Activated CD8-positive, alpha-beta memory T cell treated with anti-CD3 and anti-CD28 coated beads, Interleukin-2, amount 50 U/mL, for 24 hours (primary cell): ENCODE data around the gene EYA2.

Experiments
- DNase-seq: peaks from one replicate; pipeline ENCODE4 v3.0.0-alpha.2; 2020; ENCODE audit errors: extremely low read depth

EYA2 gene

DNA sequence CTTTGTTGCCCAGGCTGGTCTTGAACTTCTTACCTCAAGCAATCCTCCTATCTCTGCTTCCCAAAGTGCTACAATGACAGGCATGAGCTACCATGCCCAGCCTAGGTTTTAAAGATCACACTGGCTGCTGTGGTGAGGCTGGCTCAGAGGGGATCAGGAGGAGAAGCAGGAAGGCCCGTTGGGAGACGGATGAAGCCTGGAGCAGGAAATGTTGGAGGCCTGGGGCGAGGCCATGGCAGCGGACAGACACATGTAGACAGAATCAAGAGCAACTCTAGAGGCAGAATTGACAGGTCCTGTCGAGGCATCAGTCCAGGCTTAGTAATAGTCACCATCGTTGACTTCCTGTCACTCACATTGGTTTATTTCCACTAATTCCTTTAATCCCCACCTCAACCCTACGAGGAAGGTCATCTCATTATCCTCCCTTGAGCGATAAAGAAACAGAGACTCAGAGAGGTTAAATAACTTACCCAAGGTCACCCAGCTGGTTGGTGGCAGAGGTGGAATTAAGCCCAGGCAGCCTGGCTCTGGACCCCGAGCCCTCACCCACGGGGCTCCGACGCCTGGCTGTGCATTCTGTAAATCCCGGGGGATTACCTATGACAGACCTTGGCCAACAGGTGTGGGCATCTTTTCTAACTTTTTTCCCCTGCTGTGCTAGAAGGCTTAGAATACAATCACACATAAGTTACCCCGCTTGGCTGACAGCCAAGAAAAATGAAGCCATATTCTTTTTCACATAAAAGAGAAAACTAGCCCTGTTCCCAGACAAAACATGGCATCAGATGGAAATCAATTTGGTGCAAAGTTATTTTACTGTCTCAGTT lies 113.4 kb downstream of the EYA2 start:
- DNase-seq = no peak

DNA sequence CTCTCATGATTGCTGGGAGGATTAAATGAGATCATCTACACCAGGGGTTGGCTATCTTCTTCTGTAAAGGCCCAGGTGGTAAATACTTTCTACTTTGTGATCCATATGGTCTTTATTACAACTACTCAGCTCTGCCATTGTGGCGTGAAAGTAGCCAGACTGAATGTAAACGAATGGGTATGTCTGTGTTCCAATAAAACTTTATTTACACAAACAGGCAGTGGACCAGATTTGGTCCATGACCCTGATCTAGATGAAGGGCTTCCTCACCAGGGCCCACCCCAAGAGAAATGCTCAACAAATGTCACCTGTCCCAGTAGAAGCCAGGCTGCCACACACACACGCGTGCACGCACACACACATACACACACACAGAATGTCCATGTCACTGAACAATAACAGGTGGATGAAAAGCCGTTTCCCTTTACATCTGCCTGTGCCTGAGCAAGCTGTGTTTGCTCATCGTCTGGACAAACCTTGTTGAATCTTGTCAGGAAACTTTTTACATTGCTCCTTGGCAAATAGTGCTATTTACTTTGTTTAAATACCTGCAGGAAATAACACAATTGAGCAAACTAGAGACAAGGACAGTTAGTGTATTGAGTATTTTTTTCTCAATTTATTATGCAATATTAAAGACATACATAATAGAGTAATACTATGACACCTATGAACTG lies 114.3 kb downstream of the EYA2 start:
- DNase-seq = no peak

GRCh38 chr20:47009784-47010183 lies 115.1 kb downstream of the EYA2 start:
- no peak for DNase-seq

DNA sequence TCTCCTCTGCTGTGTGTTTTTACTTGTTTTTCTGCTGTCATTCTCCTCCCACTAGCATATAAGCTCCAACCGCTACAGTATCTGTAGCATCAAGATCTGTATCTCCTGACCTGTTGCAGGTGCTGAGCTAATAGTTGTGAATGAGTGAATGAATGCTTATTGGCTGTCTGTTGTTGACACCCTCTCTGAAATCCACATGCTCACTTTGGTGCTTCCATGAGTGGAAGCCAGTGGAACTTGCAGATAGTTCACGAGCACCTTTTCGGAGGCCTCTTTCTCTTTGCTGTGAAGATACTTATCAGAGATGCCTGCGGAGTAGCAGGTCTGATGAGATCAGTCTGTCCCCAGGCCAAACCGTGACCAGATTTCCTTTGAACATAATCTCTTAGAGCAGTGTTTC lies 117.3 kb downstream of the EYA2 start:
- no peak for DNase-seq

DNA sequence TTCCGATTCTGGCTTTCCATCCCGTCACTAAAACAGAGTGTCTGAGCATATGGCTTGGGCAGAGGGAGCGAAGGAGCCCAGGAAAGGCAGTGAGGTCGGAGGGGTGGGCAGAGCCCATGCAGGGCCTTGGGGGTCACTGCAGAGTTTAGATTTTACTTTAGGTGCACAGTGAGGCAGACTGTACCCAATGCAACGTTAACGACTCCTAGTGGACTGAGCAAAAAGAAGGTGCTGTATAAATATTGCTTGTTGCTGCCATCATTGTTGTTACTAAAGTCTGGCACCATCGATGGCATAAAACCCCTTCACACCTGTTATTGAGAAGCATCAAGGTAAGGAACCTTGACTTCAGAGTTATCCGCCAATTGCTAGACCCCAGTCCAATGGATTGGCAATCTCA lies 119.0 kb downstream of the EYA2 start:
- DNase-seq = no peak

DNA sequence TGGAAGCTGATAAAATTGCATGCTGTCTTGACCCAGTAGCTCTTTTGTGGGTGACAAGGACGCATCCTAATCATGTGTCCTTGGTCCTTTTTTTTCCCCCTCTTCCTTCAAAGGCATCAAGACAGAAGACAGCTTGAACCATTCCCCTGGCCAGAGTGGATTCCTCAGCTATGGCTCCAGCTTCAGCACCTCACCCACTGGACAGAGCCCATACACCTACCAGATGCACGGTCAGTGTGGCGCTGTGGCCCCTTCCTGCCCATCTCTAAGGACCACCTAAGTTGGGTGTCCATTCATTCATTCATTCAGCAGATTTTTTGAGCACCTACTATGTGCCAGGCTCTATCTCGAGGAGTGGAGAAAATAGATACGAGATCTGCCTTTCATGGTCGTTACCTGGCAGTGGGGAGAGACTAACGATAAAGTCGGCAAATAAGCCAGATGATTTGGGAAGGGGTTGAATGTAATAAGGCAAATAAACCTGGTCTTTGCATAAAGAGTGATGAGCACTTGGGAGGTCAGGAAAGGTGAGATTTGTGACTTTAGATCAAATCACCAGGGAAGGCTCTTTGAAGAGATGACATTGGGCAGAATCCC lies 121.5 kb downstream of the EYA2 start:
- no peak for DNase-seq

- no peak for DNase-seq
These were observed 123.7 kb downstream of the EYA2 start for GRCh38 chr20:47018381-47018780.

DNA sequence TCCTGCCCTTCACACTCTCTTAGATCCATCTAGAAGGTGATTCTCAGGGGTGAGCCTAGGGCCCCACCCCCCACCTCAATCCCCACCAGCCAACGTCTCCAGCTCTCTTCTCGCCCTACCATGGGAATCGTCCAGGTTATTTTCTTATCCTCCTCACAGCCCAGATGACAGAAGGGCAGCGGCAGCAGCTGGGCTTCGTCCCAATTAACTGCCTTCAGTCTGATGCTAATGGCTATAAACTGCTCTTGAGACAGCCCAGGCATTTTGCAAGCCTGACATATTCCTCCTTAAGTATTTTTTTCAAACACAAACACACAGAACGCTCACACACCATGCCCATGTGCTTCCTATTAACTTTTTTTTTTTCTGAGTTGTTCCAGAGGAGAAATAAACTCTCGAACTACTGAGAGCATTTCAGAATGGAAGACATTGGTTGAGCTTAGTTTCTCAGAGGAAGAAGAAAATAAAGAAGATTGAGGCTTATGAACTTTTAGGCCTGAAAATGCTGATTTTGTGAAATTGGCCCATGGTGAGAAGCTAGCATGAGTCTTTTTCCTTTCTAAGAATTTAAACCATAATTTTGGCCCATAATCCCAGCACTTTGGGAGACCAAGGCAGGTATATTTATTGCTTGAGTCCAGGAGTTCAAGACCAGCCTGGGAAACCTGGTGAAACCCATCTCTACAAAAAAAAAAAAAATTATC lies 124.6 kb downstream of the EYA2 start:
- DNase-seq = no peak

- no peak for DNase-seq
These were observed 125.6 kb downstream of the EYA2 start for GRCh38 chr20:47020231-47020630.

DNA sequence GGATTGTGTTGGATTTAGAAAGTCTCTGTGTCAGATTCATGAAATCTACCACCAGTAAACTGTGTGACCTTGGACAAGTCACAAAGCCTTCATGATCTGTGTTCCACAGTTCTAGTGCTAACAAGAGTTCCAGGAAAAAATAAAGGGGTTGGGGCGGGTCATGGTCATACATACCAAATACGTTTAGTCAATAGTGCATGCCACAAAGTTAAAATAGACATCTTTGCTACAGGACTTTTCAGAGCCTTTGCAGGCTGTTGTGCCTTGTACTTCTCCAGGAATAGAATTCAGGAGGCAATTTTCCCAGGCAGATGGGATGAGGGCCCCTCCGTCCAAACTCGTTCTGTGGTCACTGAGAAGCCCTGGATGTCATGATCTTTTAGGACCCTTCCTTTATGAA lies 127.2 kb downstream of the EYA2 start:
- no peak for DNase-seq

DNA sequence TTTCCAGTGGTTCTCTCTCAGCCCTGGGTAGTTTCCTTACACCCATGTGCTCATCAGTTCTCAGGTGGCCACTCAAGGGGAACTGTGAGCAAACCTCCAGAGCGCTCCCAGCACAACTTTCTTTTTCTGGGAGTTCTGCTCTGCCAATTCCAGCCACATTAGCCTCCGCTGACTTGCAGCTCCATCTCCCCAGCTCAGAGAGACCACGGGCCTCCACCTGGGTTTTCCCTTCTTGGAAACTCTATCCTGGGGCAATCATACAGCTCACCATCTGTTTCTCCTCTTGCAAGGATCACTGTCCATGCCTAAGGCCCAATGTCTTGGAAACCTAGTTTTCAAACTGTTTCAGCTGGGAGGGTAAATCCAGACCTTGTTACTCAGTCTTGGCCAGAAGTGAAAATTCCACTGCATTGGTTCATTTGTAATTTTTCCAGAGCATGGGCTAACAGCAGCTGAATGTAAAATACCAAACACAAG lies 129.9 kb downstream of the EYA2 start:
- no peak for DNase-seq

- DNase-seq = no peak
These were observed 132.4 kb downstream of the EYA2 start for GRCh38 chr20:47027042-47027441.

DNA sequence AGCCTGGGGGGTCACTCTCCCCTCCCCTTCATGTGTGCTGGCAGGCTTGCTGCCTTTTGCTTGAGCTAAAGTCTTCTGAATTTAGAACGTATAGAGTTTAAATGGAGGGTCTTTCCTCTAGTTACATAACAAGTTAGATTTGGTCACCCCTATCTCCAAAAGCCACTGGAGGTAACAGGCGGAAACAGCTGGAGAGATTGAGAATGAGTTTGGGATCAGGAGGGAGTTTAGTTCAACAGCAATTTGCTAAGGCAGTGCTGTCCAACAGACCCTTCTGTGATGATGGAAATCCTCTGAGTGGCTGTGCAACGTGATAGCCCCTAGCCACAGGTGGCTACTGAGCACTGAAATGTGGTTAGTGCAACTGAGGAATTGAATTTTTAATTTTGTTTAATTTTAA lies 132.8 kb downstream of the EYA2 start:
- no peak for DNase-seq

GRCh38 chr20:47028487-47028886 lies 133.8 kb downstream of the EYA2 start:
- DNase-seq = no peak

GRCh38 chr20:47029845-47030244 lies 135.2 kb downstream of the EYA2 start:
- no peak for DNase-seq

DNA sequence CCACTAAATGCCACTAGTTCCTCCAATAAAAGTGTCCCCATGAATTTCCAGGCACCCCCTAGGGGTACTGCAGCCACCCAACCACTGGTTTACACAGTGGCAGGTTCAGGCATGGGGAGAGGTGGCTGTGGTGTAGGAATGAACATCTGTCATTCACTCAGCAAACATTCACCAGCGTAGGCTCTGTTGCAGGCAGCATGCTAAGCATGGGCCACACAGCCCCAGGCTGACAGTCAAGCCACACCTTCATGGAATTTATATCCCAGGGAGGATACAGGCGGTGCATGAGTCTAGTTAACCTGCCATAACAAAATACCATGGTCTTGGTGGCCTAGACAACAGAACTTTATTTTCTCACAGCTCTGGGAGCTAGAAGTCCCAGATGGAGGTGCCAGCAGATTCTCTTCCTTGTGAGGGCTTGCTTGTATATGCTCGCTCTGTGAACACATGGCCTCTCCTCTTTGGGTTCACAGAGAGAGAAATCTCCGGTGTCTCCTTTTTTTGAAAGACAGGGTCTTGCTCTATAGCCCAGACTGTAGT lies 135.7 kb downstream of the EYA2 start:
- DNase-seq = no peak

DNA sequence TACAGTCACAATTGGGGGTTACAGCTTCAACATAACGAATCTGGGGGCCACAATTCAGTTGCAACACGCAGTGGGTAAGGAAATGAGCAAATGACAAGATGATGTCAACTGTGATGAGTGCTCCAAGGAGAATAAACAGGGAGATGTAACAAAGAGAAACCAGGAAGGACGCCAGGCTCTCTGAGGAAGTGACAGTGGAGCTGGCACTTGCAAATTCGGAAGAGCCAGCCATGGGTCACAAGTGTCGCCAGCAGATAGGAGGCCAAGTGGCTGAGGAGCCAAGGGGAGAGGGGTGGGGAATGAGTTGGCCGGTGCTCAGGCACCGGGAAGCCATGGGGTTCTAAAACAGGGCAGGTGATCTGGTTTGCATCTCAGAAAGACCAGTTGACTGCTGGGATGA lies 136.4 kb downstream of the EYA2 start:
- no peak for DNase-seq

DNA sequence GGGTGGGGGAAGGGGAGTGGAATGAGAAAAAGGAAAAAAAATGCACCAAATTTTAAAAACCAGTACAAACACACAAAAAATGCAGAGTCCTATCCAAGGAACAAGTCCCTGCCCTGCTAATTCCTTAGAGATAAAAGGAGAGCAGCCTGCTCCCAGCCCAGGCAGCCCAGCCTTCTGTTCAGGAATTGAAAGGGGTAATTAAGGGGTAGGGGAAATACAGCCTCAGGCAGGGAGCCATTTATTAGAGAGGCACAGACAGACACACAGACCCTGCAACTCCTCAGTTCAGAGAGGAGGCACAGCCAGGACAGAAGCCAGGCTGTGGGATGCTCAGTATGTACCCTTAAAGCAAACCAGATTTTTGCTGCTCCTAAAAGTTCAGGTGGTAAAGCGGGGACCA lies 137.2 kb downstream of the EYA2 start:
- no peak for DNase-seq

DNA sequence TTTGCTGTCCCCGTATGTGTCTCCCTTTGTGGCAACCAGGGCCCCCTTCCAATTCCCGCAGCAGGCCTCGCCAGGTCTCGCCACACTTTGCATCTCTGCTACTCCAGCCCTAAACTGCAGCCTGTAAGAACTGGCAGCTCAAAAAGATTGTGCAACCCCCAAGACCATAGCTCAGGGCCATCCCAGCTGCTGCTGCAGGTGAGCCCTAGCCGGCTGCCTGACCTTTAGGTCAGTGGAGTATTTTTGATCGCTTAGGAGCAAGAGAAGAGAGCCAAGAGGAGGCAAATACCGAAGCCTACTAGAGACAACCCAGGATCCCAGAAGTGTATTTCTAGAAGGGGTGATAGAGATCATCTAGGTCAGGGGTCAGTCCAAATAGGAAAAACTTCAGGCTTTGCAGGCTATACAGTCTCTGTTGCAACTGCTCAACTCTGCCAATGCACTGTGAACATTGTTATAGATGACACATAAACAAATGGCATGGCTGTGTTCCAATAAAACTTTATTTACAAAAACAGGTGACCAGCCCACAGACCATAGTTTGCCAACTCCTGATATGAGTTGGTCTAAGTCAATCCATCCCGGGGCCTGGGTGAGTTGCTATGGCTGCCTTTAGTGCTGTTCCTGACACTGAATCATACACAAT lies 138.4 kb downstream of the EYA2 start:
- DNase-seq = no peak

- no peak for DNase-seq
These were observed 139.0 kb downstream of the EYA2 start for GRCh38 chr20:47033665-47034064.

GRCh38 chr20:47035026-47035590 lies 140.5 kb downstream of the EYA2 start:
- DNase-seq = no peak
